Parathyroid adenoma (tissue), 2 donors: Measurements from ENCODE around the gene CD8B.
"Not testable (repeated sequence)": the region's sequence is repeated elsewhere in the genome, so short reads cannot be mapped to it uniquely, and the experiment has no call there.

Experiments used
- H2AFZ ChIP-seq: fragments of 300-600 bp; sonication (generic); one replicate; pipeline ENCODE4 v1.7.0; 2017; ENCODE audit warnings: antibody characterized with exemption, mild to moderate bottlenecking
- H3K27ac ChIP-seq: fragments of 300-600 bp; sonication (generic); one replicate; pipeline ENCODE4 v1.7.0; 2017
- H3K27me3 ChIP-seq: fragments of 300-600 bp; sonication (generic); one replicate; pipeline ENCODE4 v1.7.0; 2017; ENCODE audit warnings: low read length; ENCODE audit not compliant: control insufficient read depth, insufficient read depth
- H3K36me3 ChIP-seq: fragments of 300-600 bp; sonication (generic); one replicate; pipeline ENCODE4 v1.7.0; 2017; ENCODE audit warnings: low read length; ENCODE audit not compliant: control insufficient read depth, insufficient read depth
- H3K4me1 ChIP-seq: fragments of 300-600 bp; sonication (generic); one replicate; pipeline ENCODE4 v1.7.0; 2017; ENCODE audit warnings: control low read depth
- H3K4me2 ChIP-seq: fragments of 300-600 bp; sonication (generic); one replicate; pipeline ENCODE4 v1.7.0; 2017; ENCODE audit warnings: low read length
- H3K4me3 ChIP-seq: fragments of 300-600 bp; sonication (generic); one replicate; pipeline ENCODE4 v1.7.0; 2017; ENCODE audit warnings: low read depth, low read length
- H3K79me2 ChIP-seq: fragments of 300-600 bp; sonication (generic); one replicate; pipeline ENCODE4 v1.7.0; 2017; ENCODE audit warnings: control low read depth
- H3K9ac ChIP-seq: fragments of 300-600 bp; sonication (generic); one replicate; pipeline ENCODE4 v1.7.0; 2017; ENCODE audit warnings: mild to moderate bottlenecking
- H3K9me3 ChIP-seq: fragments of 300-600 bp; sonication (generic); one replicate; pipeline ENCODE4 v1.7.0; 2017; ENCODE audit warnings: low read length; ENCODE audit not compliant: control insufficient read depth
- donor health status: primary hyperparathyroidism.

Gene CD8B

GRCh38 chr2:86860573-86860972, 1.1 kb downstream of the CD8B start:
- H3K4me3 ChIP-seq, H3K4me2 ChIP-seq, H3K4me1 ChIP-seq, H3K9me3 ChIP-seq, H3K27ac ChIP-seq, H3K9ac ChIP-seq, H2AFZ ChIP-seq, H3K27me3 ChIP-seq, H3K79me2 ChIP-seq, H3K36me3 ChIP-seq: not testable (repeated sequence)

GRCh38 chr2:86857688-86858087, 4.0 kb downstream of the CD8B start:
- not testable (repeated sequence) for H2AFZ ChIP-seq, H3K4me2 ChIP-seq, H3K79me2 ChIP-seq, H3K9ac ChIP-seq, H3K9me3 ChIP-seq, H3K4me1 ChIP-seq, H3K27ac ChIP-seq, H3K4me3 ChIP-seq, H3K36me3 ChIP-seq, H3K27me3 ChIP-seq

DNA sequence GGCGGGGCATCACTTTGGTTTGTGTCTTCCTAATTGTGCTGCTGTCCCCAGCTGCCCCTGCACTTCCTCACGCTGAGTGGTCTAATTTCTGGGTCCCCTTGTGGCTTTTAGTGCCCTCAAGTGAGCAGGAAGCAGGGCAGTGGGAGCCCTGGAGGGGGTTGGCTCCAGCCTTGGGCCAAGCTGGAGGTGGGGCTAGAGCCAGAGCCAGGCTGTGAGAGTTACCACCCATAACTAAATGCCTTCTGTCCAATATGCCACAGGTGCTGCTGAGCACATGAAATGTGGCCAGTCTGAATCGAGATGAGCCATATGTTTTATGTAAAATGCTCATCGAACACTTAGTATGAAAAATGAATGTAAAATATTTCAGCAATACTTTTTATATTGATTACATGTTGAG, 5.2 kb downstream of the CD8B start:
- H3K4me2 ChIP-seq, H2AFZ ChIP-seq, H3K27me3 ChIP-seq, H3K27ac ChIP-seq, H3K4me1 ChIP-seq, H3K79me2 ChIP-seq, H3K9ac ChIP-seq, H3K9me3 ChIP-seq, H3K36me3 ChIP-seq, H3K4me3 ChIP-seq: not testable (repeated sequence)

DNA sequence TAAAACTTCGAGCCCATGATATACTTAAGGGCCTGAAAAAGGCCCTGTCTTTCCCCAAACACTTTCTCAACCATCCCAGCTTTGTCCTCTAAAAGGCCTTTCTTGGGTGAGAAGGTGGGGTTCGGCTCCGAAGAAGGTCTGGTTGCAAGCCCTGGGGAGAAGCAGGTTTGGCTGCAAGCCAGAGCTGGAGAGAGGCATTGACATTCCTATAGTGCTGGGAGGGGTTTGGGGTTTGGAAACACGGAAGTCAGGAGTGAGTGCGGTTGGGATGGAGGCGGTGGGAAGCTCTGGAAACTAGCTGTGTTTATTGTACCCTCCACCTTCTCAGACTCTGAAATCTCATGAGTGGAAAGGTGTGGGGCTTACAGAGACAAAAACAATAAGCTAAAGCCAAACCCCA, 5.7 kb downstream of the CD8B start:
- H3K36me3 ChIP-seq, H3K4me2 ChIP-seq, H3K9me3 ChIP-seq, H2AFZ ChIP-seq, H3K4me1 ChIP-seq, H3K79me2 ChIP-seq, H3K4me3 ChIP-seq, H3K27ac ChIP-seq, H3K27me3 ChIP-seq, H3K9ac ChIP-seq: not testable (repeated sequence)

DNA sequence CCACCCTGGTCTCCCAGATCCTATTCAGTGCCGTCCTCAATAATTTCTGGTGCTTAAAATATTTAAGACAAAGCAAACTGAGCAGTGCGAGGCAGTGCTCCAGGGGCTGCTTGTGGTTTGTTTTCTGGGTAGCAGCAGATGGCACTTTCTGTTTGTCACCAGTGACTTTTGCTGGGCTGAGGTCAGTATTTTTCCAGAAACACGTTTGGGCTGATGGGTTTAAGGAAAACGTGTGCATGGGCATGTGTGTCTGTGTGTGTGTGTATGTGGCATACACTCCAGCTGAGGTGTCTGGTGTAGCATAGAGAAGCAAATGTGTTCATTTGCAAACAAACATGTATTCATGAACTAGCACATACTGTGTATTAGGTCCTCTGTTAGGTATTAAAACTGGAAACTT, 10.1 kb downstream of the CD8B start:
- not testable (repeated sequence) for H3K4me3 ChIP-seq, H3K27me3 ChIP-seq, H3K4me2 ChIP-seq, H3K9me3 ChIP-seq, H3K4me1 ChIP-seq, H3K27ac ChIP-seq, H3K79me2 ChIP-seq, H2AFZ ChIP-seq, H3K36me3 ChIP-seq, H3K9ac ChIP-seq

DNA sequence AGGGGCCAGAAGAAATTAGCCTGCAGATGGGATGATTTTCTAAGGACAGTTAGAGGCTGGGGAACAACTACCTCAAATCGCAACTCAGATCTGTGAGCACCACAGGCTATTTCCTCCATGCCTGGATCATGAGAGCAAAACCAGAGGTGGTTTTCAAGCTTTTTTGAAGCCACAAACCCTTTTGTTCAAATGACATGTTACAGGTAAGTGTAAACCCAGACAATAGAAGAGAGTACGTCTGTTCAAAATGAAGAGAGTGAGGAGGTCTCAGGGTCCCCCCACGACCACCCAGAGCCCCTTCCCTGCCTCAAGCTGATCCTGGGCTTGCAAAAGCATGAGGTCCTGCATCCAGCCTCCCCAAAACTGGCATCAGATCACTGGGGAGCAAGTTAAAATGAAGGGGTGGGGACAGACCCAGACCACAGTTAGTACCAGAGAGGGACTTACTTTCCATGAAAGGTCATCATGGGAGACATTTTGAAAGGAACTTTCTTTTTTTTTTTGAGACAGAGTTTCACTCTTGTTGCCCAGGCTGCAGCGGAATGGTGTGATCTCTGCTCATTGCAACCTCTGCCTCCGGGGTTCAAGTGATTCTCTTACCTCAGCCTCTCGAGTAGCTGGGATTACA, 19.0 kb downstream of the CD8B start:
- H3K79me2 ChIP-seq, H3K36me3 ChIP-seq, H3K4me2 ChIP-seq, H2AFZ ChIP-seq, H3K9ac ChIP-seq, H3K4me1 ChIP-seq, H3K27ac ChIP-seq, H3K4me3 ChIP-seq, H3K9me3 ChIP-seq, H3K27me3 ChIP-seq: not testable (repeated sequence)

- not testable (repeated sequence) for H3K9me3 ChIP-seq, H3K27ac ChIP-seq, H3K27me3 ChIP-seq, H3K36me3 ChIP-seq, H3K4me3 ChIP-seq, H3K9ac ChIP-seq, H2AFZ ChIP-seq, H3K79me2 ChIP-seq, H3K4me1 ChIP-seq, H3K4me2 ChIP-seq
Observed at GRCh38 chr2:86841330-86841729, 20.4 kb downstream of the CD8B start.

- H3K36me3 ChIP-seq, H3K27ac ChIP-seq, H3K4me2 ChIP-seq, H3K9ac ChIP-seq, H3K9me3 ChIP-seq, H3K27me3 ChIP-seq, H3K79me2 ChIP-seq, H2AFZ ChIP-seq, H3K4me1 ChIP-seq, H3K4me3 ChIP-seq: not testable (repeated sequence)
Observed at GRCh38 chr2:86839871-86840548, 21.7 kb downstream of the CD8B start.

DNA sequence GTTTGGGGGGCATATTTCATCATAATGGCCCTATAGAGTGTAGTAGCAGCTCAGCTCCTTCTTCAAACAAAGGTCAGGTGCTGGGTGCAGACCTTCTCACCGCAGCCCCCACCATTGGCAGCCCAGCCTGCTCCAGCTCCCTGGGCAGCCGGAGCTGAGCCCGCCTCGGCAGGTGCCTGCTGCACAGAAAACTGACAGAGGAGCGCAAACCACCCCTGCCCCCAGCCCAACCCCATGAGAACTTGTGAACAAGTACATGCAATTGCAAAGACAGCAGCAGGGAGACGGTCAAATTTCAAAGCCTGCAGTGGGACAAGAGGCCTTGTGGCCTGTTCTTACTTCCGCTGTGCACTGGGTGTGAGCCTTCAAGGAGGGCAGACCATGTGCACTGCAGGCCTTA, 22.2 kb downstream of the CD8B start:
- H3K27ac ChIP-seq, H2AFZ ChIP-seq, H3K36me3 ChIP-seq, H3K4me2 ChIP-seq, H3K27me3 ChIP-seq, H3K9me3 ChIP-seq, H3K4me1 ChIP-seq, H3K4me3 ChIP-seq, H3K79me2 ChIP-seq, H3K9ac ChIP-seq: not testable (repeated sequence)

DNA sequence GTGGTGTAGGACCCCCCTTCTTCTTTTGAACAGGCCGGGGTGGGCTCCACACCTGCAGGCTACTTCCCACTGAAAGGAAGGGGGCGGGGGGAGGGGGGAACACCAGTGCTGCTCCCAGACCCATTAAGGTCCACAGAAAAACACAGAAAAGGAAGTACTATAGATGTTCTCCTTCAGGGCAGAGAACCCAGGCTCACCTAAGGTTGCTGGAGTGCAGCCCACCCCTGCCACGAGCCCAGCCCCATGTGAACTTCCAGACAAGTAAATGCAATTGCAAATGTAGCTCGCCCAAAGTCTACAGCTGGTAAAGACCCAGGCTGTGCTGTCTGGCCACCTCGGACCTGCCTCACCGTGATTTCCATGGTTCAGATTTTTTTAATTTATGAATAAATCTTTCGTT, 24.0 kb downstream of the CD8B start:
- not testable (repeated sequence) for H3K4me1 ChIP-seq, H3K79me2 ChIP-seq, H3K4me3 ChIP-seq, H3K27ac ChIP-seq, H3K9me3 ChIP-seq, H3K36me3 ChIP-seq, H2AFZ ChIP-seq, H3K4me2 ChIP-seq, H3K27me3 ChIP-seq, H3K9ac ChIP-seq

GRCh38 chr2:86836915-86837695, 24.6 kb downstream of the CD8B start:
- H3K27ac ChIP-seq, H3K9ac ChIP-seq, H3K9me3 ChIP-seq, H3K36me3 ChIP-seq, H3K4me1 ChIP-seq, H3K4me2 ChIP-seq, H3K79me2 ChIP-seq, H3K4me3 ChIP-seq, H2AFZ ChIP-seq, H3K27me3 ChIP-seq: not testable (repeated sequence)
